Occipital lobe (tissue), 2 donors: ENCODE data around the gene BBS1. TPM values are rescaled to one million over a fixed set of nuclear protein-coding genes. Genes with fewer than 3 reads are reported as not detected.
"Not testable (repeated sequence)": the region's sequence is repeated elsewhere in the genome, so short reads cannot be mapped to it uniquely, and the experiment has no call there.

Experiments used
- DNase-seq: peaks from one replicate; lab custom pipeline; 2025; lab: John Stamatoyannopoulos, UW
- total RNA-seq: library from RNA; depleted of rRNA; stranded (reverse); fragments of >200 nt; gene quantifications from one replicate; pipeline ENCODE4 v1.2.3, GENCODE V29; 2014

Gene BBS1
- 43.2 TPM for total RNA-seq

DNA sequence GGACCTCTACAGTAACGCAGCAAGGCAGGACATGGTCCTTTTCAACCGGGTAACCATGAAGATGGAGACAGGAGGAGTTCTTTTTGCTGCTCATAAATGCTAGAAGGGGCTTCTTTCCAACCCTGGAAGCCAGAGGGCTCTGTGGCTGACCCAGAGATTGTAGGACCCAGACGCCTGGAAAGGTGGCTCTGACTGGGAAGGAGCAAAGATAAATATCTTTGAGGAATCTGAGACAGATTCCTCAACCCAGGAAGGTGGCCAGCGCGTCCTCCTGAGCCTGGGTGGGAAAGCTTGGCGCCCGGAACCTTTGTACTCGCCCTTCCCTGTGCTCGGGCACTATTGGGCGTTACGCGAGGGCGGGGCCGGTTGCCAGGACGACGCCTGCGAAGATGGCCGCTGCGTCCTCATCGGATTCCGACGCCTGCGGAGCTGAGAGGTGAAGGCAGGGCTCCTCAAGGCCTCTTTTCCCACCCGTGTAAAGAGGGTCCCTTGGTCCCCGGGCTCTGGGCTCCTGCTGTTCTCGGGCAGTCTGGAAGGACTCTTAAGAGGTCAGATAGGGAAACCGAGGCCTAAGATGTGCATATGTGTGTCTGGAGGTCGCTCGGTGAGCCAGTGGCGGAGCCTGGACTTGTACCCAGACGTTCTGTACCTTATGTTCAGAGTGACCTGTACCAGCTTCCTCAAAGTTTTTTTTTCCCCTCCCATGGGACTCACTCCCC is at the start of gene BBS1:
BBS1 (plus strand) TSS at position 365 of the 719 bp plus-strand sequence; CDS start at position 390, 25 bp downstream.
- peak; percentile 68 for DNase-seq

DNA sequence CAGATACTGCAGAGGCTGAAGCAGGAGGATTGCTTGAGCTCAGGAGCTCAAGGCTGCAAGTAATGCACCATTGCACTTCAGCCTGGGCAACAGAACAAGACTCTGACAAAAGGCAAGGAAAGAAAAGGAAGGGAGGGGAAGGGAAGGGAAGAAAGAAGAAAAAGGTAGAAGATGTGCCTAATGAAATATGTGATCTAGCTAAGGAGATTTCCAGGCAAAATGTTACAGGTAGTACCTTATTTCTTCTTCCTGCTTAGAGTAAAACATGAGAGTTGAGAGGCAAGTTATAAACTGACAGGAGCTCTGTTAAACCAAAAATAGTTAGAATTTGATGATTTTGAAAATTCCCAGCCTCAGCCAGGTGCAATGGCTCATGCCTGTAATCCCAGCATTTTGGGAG is 48.4 kb upstream of the BBS1 start:
- DNase-seq, result no peak

DNA sequence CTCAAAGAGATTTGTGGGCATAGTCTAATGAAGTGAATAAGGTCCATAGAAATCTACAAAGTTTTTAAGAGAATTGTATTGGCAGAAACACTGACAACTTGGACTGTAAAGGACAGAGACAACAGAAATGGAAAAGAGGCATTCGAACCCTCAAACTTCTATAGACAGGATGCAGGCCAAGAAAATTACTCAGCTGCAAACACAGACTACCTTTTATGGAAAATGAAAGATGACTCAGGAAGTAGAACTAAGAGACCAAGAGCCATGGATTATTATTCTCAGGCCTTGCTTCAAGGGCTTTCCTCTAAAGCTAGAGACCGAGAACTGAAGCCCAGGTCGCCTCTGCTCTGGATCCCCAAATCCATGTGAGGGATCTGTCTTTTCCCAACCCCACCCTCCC is 47.5 kb upstream of the BBS1 start:
- no peak for DNase-seq

DNA sequence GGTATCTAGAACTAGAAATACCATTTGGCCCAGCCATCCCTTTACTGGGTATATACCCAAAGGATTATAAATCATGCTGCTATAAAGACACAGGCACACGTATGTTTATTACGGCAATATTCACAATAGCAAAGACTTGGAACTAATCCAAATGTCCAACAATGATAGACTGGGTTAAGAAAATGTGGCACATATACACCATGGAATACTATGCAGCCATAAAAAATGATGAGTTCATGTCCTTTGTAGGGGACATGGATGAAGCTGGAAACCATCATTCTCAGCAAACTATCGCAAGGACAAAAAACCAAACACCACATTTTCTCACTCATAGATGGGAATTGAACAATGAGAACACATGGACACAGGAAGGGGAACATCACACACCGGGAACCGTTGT is 46.3 kb upstream of the BBS1 start:
- not testable (repeated sequence) for DNase-seq

DNA sequence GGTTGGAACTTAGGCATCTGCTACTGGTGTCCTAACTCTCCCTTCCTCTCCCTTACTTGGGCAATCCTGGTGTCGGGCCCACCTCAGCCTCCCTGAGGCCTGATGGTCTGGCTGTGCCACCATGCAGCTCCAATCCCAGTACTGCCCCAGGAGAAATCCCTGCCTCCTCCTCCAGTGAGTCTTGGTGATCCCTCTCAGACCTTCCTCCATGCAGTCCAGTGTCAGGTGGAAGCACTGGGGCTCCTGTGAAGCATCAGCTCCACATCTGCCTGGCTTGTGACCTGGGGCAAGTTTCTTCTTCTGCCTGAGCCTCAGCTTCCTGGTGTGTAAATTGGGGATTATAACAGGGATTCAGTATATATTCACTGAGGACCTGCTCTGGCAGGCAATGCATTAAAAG is 45.5 kb upstream of the BBS1 start:
- DNase-seq, result no peak

DNA sequence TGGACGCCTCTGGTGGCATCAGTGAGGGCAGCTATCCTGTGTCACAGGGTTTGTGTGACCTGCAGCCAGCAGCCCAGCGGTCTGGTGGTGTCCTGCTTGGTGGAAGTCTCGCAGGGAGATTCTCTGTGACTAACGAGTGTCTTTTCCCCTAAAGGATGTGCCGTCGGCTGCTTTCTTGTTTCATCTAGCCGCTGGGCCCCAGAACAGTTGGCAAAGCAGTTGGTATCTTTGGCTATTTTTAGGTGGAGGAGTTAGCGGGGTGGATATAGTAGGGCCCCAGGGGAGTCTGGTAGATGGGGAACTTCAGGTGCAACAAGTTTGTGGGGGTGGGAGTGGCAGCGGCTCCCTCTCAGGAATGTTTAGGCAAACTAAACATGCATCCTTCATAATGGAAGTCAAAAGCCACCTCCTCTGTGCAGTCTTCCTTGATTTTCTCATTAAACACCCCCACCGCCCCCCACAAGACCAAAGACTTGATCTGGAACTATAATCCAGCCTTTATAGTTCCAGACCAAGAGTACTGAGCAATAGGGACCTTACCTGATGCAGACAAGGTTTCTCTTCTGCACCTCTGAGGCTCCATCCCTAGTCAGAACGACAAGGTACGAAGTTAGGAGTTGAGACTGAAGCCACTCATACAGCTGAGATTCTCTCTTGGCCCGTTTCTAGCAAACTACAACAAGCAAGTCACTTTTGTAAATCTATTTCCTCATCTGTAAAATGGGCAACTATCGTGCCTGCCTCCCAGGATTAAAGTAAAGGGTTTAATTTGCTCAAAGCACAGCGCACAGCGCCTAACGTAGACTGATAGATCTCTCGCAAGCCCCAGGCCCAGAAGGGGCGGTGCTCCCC is 44.8 kb upstream of the BBS1 start:
- no peak for DNase-seq

DNA sequence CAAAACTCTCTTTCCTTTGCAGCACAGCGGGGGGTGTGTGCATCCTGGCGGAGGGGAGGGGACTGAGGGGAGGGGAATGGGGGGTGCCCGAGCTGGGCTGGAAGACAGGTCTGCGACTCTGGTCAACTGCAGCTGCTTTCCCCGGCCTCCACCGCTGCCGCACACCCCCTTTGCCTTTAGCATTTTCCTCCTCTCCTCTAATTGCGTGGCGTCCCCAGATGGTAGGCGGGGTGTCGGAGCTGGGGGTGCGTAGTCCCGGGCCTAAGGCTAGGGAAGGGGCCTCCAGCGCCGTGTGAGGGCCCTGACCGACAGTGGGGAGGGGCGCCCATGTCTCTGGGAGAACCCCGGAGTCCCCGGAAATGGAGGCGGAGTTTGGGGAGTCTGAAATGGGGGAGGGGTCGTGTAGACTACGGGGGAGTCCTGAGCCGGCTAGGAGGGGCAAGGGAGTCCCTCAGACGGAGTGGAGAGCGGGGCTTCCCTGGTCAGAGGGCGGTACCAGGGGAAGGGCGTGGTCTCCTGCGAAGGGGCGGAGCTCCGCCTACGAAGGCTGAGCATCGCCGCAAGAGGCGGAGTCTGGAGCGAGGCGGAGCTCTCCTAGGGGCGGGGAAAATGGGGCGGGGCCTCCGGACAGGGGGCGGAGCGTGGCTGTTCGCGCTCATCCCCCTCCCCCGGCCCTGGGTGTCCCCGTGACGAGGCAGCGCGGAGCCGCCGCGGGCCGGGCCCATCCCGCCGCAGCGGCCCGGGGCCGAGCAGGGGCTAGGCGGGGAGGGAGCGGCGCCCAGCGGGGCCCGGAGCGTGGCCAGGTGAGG is 44.0 kb upstream of the BBS1 start, which contains the start of gene PELI3:
PELI3 (plus strand) TSS at position 681 of the 809 bp plus-strand sequence. CDS start 1,224 bp downstream, outside the sequence.
- DNase-seq, result peak; percentile 90

DNA sequence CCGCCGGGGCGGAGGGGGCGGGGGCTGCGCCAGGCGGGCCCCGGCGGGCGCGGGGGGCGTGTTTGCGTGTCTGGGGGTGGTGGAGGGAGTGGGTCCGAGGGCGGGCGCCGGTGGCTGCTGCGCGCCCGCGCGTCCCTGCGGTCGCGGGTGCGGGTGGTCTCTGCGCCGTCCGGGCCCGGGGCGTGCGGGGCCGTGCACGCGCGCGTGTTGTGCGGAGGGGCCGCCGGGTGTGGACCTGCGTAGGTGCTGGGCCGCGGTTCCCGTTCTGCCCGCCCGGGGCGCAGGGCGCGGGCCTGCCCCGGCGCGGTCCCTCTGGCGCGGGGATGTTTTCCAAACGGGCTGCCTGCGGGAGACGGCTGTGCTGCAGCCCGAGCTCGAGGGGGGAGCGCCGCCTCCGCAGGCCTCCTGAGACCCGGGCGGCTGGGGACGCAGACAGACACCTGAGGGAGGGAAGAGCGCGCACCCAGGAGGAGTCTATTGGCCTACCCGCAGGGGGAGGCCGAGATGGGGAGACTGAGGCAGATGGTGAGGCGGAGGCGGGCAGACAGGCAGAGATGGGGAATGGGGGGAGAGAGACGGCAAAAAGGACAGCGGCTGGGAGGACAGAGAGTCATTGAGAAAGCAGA is 43.3 kb upstream of the BBS1 start:
- no peak for DNase-seq

DNA sequence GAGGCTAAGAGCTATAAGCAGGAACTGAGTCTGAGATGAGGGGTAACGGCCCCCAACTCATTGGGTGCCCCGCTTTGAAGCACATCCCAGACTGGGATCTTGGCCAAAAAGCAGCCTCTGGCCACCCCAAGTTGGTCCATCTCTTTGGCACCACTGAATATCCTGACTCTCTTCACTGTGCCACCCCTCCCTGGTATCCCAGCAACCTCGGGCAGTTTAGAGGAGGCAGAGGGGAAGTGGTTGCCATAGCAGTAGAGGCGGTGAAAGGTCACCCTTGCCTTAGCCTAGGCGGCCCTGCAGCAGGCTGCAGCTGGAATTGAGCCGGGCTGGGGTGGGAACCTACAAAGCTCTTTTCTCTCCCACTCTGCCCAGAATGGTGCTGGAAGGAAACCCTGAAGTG is 42.7 kb upstream of the BBS1 start:
- no peak for DNase-seq

DNA sequence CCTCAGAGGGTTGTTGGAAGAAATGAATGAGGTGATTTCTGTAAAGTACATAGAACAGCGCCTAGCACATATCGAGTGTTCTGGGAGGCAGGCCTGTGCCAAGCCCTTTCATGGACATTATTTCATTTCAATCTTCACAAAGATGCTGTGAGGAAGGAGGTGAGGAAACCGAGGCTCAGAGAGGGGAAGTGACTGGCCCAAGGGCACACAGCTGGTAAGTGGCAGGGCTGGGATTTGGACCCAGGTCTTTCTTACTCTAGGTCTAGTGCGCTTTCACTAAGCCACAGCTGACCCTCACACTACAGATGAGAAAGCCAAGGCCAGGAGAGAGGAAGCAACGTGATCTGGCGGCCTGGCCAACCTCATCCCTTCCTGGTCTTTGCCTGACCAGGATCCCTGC is 41.7 kb upstream of the BBS1 start:
- DNase-seq, result no peak

DNA sequence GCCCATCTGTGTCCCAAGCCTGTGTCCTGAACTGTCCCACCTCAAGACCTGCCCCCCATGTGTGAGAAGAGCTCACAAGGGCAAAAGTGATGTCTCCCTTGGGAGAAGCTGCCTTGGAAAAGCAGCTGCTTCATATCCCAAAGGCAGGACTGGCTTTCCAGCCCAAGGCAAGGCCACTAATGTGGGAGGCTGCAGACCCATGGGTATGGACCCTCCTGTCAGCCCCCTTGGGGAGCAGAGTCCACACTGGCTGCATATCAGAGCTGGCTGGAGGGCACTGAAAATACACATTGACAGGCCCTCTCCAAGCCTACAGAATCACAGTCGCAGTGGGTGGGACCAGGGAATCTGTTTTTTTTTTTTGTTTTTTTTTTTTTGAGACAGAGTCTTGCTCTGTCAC is 41.0 kb upstream of the BBS1 start:
- no peak for DNase-seq

DNA sequence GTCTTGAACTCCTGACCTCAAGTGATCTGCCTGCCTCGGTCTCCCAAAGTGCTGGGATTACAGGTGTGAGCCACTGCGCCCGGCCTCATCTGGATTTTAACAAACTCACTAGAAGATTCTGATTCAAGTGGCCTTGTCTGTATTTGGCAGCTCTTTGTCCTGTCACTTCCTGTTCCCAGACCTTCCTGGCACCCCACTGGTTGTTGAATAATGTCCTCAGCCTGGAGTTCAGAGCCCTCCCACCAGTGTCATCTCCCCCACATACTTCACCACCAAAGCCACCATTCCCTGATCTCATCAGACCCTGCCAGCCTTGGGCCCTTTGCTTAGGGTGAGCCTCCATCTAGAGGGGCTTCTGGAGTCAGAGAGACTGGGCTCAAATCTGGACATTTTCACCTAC is 40.4 kb upstream of the BBS1 start:
- DNase-seq, result no peak

DNA sequence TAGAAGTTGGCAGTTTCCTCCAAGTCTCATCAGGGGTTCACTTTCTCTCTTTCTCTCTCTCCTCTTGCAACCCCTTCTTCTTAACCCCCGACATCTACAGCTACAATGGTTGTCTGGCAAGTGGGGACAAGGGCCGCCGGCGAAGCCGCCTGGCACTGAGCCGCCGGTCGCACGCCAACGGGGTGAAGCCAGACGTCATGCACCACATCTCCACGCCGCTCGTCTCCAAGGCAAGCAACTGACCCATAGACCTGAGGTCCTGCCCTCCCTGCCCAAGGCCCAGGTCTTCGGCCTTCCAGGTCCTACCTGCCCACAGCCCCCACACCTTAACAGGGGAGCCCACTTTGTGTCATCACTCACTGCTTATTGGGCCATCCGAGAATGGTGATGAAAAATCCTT is 39.3 kb upstream of the BBS1 start:
- no peak for DNase-seq

DNA sequence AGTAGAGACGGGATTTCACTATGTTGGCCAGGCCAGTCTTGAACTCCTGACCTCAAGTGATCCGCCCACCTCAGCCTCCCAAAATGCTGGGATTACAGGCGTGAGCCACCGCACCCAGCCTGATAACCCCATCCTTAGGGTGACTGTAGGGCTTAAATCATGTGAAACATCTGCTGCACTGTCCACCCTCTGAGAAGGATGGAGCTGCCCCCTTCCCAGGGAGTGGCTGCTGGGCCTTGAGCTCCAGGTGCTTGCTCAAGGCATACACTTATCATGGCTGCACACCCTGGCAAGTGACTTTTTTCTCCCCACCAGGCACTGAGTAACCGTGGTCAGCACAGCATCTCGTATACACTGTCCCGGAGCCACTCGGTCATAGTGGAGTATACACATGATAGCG is 38.4 kb upstream of the BBS1 start:
- DNase-seq, result no peak

DNA sequence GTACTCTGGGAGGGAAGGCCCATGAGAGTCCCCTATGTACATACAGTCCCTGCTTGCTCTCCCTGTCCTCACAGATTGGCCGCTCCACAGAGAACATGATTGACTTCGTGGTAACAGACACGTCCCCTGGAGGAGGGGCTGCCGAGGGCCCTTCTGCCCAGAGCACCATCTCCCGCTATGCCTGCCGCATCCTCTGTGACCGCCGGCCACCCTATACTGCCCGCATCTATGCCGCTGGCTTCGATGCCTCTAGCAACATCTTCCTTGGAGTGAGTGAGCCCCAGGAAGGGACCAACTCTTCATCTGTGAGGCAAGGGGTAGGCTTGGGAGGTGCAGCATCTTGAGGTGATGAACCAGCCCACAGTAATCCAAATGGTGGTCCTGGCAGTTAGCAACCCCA is 37.3 kb upstream of the BBS1 start:
- no peak for DNase-seq

DNA sequence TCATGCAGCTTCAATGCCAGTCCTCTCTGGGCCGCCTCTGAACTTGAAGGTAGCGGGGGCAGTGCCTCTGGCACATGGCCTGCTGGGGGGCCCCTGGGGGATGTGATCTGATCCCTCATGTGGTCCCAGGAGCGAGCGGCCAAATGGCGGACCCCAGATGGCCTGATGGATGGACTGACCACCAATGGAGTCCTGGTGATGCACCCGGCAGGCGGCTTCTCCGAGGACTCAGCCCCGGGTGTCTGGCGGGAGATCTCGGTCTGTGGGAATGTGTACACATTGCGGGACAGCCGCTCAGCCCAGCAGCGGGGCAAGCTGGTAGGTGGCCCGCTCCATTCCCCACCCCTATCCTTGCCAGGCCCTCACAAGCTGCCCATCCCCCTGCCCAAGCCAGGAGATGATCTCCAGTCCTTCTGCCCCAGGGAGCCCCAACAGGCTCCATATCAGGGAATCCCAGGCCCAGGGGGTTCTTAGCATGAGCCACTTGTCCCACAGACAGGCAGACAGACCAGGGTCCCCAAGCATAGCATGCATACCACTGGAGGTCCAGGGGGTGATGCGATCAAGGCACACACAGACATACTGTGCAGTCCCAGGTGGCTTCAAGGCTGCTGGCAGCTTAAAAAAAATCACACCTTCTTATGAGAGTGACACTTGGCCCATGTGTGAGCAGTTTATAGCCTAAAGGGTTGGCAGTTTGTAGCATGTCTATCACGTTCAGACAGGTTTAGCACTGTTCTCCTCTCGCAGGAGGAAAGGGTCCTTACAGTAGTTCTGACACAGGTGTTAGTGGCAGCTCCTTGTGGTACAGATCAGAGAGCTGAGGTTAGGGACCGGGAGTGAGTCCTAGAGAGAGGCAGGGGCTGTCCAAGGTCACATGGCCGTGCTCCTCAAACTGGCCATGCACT is 36.6 kb upstream of the BBS1 start:
- DNase-seq, result no peak

DNA sequence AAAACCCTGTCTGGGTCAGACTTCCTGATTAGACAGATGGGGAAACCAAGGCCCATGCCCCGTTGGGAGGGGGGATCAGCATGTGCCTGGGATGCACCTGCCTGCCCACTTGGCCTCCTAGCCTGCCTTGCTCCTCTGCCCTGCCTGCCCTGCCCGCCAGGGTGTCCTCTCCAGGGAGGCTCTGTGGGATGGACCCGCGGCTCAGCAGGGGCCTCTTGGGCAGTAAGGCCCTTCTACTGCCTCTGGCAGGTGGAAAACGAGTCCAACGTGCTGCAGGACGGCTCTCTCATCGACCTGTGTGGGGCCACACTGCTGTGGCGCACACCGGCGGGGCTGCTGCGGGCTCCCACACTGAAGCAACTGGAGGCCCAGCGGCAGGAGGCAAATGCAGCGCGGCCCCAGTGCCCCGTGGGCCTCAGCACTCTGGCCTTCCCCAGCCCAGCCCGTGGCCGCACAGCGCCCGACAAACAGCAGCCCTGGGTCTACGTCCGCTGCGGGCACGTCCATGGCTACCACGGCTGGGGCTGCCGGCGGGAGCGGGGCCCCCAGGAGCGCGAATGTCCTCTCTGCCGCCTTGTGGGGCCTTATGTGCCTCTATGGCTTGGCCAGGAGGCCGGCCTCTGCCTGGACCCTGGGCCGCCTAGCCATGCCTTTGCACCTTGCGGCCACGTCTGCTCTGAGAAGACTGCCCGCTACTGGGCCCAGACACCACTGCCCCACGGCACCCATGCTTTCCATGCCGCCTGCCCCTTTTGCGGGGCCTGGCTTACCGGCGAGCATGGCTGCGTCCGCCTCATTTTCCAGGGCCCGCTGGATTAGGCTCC is 34.9 kb upstream of the BBS1 start:
- no peak for DNase-seq

DNA sequence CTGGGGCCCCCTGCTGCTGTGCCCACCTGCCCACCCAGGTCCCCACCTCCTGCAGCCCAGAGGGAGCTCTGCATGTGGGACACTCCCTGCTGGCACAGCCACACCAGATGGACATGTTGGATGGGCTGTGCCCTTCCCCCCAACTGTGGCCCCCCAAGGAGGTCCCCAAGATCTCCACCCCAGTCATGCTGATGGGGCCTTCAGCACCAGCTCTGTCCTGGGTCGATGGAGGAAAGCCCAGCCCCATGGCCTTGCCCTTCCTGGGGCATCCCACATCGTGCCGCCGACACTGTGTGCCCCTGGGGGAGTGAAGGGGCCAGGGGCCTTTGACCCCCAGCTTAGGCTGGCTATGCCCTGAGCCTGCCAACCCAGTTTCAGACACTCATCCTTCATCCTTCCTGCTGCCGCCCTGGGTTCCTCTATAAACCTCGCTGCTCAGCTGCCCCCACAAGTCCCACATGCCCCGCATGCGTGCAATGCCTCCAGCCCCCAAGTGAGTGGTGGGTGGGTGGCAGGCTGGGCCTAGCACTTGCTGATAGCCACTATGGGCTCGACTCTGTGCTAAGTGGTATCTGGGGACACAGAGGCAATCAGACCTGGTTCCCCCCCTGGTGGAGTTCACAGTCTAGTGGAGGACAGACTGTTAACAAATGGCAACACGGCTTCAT is 34.1 kb upstream of the BBS1 start:
- DNase-seq, result no peak

DNA sequence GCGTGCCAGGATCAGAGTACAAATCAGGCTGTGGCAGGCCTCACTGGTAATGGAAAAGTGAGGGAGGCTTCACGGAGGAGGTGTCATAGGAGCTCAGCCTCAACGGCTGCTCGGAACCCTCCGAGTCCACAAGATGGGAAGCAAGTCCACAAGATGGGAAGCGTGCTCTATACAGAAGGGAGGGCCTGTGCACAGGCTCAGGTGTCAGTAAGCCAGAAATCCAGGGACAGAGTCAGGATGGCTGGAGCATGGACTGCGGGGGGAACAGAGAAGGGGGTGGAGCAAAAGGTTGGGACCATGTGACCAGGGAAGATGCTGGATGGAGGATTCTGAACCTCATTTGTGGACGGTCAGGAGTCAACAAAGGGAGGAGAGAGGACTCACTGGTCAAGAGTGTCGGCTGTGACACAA is 33.6 kb upstream of the BBS1 start:
- DNase-seq, result no peak
